Activated T-cell treated with anti-CD3 and anti-CD28 coated beads, Interleukin-2, amount 50 U/mL, for 1 hour (primary cell): ENCODE results near the gene CDKN2A.

Source experiments
- DNase-seq: peaks from one replicate; pipeline ENCODE4 v3.0.0-alpha.2; 2020

Gene CDKN2A

GRCh38 chr9:21935631-21936030 lies 58.6 kb downstream of the CDKN2A start:
- no peak for DNase-seq

- no peak for DNase-seq
Observed at GRCh38 chr9:21933865-21934264, 60.3 kb downstream of the CDKN2A start.

GRCh38 chr9:21933281-21933680 lies 60.9 kb downstream of the CDKN2A start:
- no peak for DNase-seq

DNA sequence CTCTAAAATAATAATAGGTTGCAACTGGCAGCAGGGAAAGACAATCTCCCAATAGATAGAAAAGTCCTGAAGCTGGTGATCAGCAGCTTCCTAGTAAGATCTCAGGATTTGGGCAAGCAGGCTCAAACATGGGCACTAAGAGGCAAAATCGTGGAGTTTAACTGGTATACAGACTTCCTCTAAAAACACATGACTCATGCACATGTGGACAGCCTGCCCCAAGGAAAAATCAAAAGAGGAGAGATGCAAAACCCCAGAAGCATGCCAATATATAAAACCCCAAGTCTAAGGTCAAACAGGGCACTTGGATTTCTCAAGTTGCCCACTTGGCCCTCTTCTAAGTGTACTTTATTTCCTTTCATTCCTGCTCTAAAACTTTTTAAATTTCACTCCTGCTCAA lies 62.8 kb downstream of the CDKN2A start:
- DNase-seq = no peak

DNA sequence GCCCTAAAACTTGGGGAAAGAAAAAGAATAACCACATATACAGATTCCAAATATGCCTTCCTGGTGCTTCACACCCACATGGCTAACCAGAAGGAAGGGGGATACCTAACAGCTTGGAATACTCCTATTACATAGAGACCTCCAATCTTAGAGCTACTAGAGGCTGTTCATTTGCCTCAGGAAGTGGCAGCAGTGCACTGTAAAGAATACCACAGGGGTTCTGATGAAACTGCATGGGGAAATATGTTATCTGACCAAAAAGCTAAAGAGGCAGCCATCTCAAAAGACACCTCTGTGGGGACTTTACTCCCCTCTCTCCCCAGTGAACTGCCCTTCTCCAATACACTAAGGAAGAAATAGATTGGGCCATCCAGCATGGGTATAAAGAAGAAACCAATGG lies 66.4 kb downstream of the CDKN2A start:
- DNase-seq = no peak

- DNase-seq = no peak
Observed at GRCh38 chr9:21923694-21924093, 70.5 kb downstream of the CDKN2A start.

DNA sequence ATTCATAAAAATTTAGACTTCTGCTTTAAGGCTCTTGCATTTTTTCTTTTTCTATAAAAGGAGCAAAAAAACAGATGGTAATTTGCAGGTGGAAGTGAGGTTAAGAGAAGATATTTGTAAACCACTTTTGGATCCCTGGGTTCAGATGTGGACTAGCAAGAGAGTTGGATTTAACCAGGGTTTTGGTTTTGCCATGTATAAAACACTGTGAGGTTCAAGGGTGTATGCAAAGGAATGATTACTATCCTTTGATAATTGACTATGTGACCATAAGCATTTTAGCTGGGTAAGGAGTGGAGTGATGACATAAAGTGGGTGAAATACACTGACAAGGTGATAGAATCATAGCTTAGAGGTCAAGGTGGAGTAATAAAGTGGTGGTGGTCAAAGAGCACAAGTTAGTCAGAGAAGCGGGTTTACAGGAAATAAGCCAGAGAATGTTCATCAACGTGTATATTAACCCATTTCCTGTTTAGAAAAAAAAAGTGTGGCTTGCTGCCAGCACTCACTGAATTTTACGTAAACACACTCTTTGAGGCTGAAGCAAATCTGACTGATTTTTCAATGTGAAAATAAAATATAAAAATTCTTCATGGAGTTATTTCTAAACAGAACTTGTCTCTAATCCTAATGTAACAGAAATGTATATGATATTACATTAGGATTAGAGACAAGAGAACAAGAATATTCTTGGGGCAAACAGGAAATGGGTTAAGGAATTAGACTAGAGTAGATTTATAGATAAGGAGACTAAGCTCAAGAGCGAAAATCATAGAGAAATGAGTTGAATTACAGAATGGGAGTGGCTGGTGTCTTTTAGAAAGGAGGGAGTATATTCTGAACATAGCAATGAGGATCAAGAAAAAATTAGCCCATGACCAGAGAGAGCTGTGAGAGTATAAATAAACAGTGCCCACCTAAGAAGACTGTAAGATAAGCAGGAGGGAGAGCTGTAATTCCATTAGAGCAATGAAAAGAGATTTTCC lies 74.5 kb downstream of the CDKN2A start:
- no peak for DNase-seq
